OCI-LY7 (cell line): ENCODE data around the gene GPR78. TPM values are rescaled to one million over a fixed set of nuclear protein-coding genes. Genes with fewer than 3 reads are reported as not detected.

Source experiments
- BruUV-seq: library from RNA; stranded (reverse); fragments of 400-500 nt; replicated peaks from 2 replicates; lab custom pipeline; 2021; lab: Mats Ljungman, UMichigan
- CTCF ChIA-PET: fragments of 300-600 bp; sonication (Branson Sonifier 250); formaldehyde crosslinking; loops from one replicate; lab custom pipeline; 2022; ENCODE audit warnings: antibody characterized with exemption; ENCODE audit not compliant: unreplicated experiment; lab: Charles Lee
- POLR2A ChIA-PET: fragments of 300-600 bp; sonication (Branson Sonifier 250); formaldehyde crosslinking; loops from one replicate; lab custom pipeline; 2022; ENCODE audit warnings: antibody characterized with exemption; lab: Charles Lee
- DNase-seq: peaks from one replicate; pipeline ENCODE4 v3.0.0-alpha.2; 2015; ENCODE audit warnings: low spot score
- H2AFZ ChIP-seq: fragments of 200-600 bp; sonication (generic), shearing (Covaris generic); 2 replicates; pipeline ENCODE4 v1.6.1; 2014; ENCODE audit warnings: mild to moderate bottlenecking, antibody characterized with exemption, low read length, moderate library complexity
- H3K27ac ChIP-seq: fragments of 200-600 bp; sonication (generic); 2 replicates; pipeline ENCODE4 v1.5.1; 2014; ENCODE audit warnings: mixed run types, low read depth, mild to moderate bottlenecking, moderate library complexity, low read length, inconsistent platforms; ENCODE audit not compliant: poor library complexity, severe bottlenecking
- H3K36me3 ChIP-seq: fragments of 200-600 bp; sonication (generic); 2 replicates; pipeline ENCODE4 v1.6.1; 2014; ENCODE audit warnings: mild to moderate bottlenecking, antibody characterized with exemption, low read length, moderate library complexity, mixed read lengths; ENCODE audit not compliant: insufficient read depth
- H3K4me1 ChIP-seq: fragments of 200-600 bp; sonication (generic); 2 replicates; pipeline ENCODE4 v1.5.1; 2014; ENCODE audit warnings: mild to moderate bottlenecking, low read length; ENCODE audit not compliant: insufficient read depth, poor library complexity, severe bottlenecking
- H3K4me2 ChIP-seq: fragments of 200-600 bp; sonication (generic); 2 replicates; pipeline ENCODE4 v1.6.1; 2014; ENCODE audit warnings: mild to moderate bottlenecking, low read length
- H3K4me3 ChIP-seq: fragments of 200-600 bp; sonication (generic); 2 replicates; pipeline ENCODE4 v1.5.1; 2014; ENCODE audit warnings: mild to moderate bottlenecking, low read depth, low read length; ENCODE audit not compliant: poor library complexity, severe bottlenecking
- H3K79me2 ChIP-seq: fragments of 200-600 bp; sonication (generic); 2 replicates; pipeline ENCODE4 v1.6.1; 2016; ENCODE audit warnings: low read depth, mild to moderate bottlenecking, low read length, moderate library complexity, mixed read lengths; ENCODE audit not compliant: insufficient read depth
- H3K9me2 ChIP-seq: fragments of 200-600 bp; sonication (generic); 2 replicates; pipeline ENCODE4 v1.6.1; 2016; ENCODE audit warnings: mild to moderate bottlenecking, low read length, mixed read lengths; ENCODE audit not compliant: insufficient read depth
- H3K9me3 ChIP-seq: fragments of 200-600 bp; sonication (generic); 2 replicates; pipeline ENCODE4 v1.6.1; 2014; ENCODE audit warnings: mild to moderate bottlenecking, mixed run types, low read length, mixed read lengths
- H4K20me1 ChIP-seq: fragments of 200-600 bp; sonication (generic); 2 replicates; pipeline ENCODE4 v1.6.1; 2014; ENCODE audit warnings: mild to moderate bottlenecking, antibody characterized with exemption, low read length, moderate library complexity, mixed read lengths; ENCODE audit not compliant: insufficient read depth
- EZH2phosphoT487 ChIP-seq: fragments of 200-600 bp; sonication (generic); IDR thresholded peaks from 2 replicates; pipeline ENCODE4 v1.6.1; 2018; ENCODE audit warnings: low read depth, borderline replicate concordance, mild to moderate bottlenecking, mixed run types, antibody characterized with exemption, low read length, moderate library complexity, mixed read lengths
- intact Hi-C: fragments of 100-400 bp; cut with micrococcal nuclease; formaldehyde crosslinking; loops from one replicate; pipeline ENCODE4 v1.10.0; 2022; ENCODE audit not compliant: unreplicated experiment
- total RNA-seq, 2 experiments: library from RNA; depleted of rRNA in 1 of 2; stranded (reverse); fragments of >200 nt in 1 of 2; shearing (Covaris generic) in 1 of 2; gene quantifications; 2 replicates each; pipeline ENCODE4 v1.2.3, GENCODE V29; 2014 to 2022
- TF ChIP-seq, protein P1 (sequence below): fragments of 200-600 bp; sonication (generic); conservative IDR thresholded peaks from 2 replicates; pipeline ENCODE4 v1.5.1; 2014; ENCODE audit warnings: mild to moderate bottlenecking, antibody characterized with exemption, low read length, moderate library complexity, mixed read lengths

The GPR78 gene
- total RNA-seq, 2 experiments from 2014 or later: not detected

DNA sequence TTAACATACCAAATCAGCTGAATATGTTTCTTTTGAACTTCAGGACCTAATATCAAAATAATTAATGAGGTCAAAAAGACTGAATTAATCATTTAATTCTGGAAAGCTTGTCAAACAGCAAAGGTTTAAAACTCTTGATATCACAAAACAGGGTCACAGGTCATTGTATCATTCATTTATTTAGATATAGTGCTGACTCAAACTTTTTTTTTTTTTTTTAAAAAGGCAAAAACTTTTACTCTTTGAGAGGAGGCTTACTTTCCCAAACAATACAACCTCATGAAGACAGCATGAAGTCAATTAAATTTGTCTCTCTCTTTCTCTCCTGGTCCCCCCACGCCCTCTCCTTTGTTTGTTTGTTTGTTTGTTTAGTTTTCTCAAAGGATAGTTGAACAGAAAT, 15.6 kb upstream of the GPR78 start:
- H3K36me3 ChIP-seq: no peaks in the 10 kb centered on the region
- no peak overlapping the region for H3K27ac ChIP-seq
- H3K9me3 ChIP-seq: no peaks in the 10 kb centered on the region
- no peak for TF ChIP-seq EZH2phosphoT487
- TF ChIP-seq, protein P1, sequence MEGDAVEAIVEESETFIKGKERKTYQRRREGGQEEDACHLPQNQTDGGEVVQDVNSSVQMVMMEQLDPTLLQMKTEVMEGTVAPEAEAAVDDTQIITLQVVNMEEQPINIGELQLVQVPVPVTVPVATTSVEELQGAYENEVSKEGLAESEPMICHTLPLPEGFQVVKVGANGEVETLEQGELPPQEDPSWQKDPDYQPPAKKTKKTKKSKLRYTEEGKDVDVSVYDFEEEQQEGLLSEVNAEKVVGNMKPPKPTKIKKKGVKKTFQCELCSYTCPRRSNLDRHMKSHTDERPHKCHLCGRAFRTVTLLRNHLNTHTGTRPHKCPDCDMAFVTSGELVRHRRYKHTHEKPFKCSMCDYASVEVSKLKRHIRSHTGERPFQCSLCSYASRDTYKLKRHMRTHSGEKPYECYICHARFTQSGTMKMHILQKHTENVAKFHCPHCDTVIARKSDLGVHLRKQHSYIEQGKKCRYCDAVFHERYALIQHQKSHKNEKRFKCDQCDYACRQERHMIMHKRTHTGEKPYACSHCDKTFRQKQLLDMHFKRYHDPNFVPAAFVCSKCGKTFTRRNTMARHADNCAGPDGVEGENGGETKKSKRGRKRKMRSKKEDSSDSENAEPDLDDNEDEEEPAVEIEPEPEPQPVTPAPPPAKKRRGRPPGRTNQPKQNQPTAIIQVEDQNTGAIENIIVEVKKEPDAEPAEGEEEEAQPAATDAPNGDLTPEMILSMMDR: no peak
- POLR2A ChIA-PET: interaction anchor here (0.8 kb wide), 1 partner anchor 250 kb away, joined by 3 read pairs; no protein-coding TSS in a partner anchor
- CTCF ChIA-PET: no interaction called here
- DNase-seq: no peak
- H3K9me2 ChIP-seq: no peaks in the 10 kb centered on the region
- no peaks in the 10 kb centered on the region for H4K20me1 ChIP-seq
- H3K79me2 ChIP-seq: no peaks in the 10 kb centered on the region
- intact Hi-C loops: no loop called here
- BruUV-seq: no TSS peak
- H2AFZ ChIP-seq: no peak overlapping the region
- no peak overlapping the region for H3K4me2 ChIP-seq
- H3K4me1 ChIP-seq: no peaks in the 10 kb centered on the region
- no peak overlapping the region for H3K4me3 ChIP-seq

- BruUV-seq: no TSS peak
- no peaks in the 10 kb centered on the region for H3K79me2 ChIP-seq
- ChIA-PET CTCF (no interaction called here), POLR2A (no interaction called here)
- H3K4me3 ChIP-seq: no peak overlapping the region
- no peak overlapping the region for H2AFZ ChIP-seq
- no peak for DNase-seq
- H3K4me2 ChIP-seq: no peak overlapping the region
- H3K27ac ChIP-seq: no peak overlapping the region
- TF ChIP-seq, protein P1: no peak
- TF ChIP-seq EZH2phosphoT487: no peak
- H3K4me1 ChIP-seq: no peaks in the 10 kb centered on the region
- no peaks in the 10 kb centered on the region for H4K20me1 ChIP-seq
- intact Hi-C loops: no loop called here
- no peaks in the 10 kb centered on the region for H3K9me2 ChIP-seq
- no peaks in the 10 kb centered on the region for H3K9me3 ChIP-seq
- H3K36me3 ChIP-seq: no peaks in the 10 kb centered on the region
These were observed 12.0 kb upstream of the GPR78 start for GRCh38 chr4:8568068-8568668.

DNA sequence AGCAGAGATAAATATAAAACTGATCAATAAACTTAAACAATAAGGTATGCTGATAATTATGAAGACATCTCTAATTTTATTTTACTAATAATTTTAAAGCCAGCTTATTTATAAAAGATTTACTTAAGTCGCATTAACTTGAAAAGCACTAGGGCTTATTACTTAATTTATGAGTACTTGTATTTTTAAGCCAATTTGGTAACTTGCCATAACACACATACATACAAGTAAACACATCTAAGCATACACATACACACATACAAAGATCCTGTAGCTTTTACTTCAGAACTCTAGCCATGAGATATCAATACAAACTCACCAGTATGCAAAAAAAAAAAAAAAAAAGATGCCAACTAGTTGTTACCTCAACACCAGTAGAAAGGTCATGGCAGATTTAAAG, 10.0 kb upstream of the GPR78 start:
- Histone ChIP-seq H4K20me1 (no peaks in the 10 kb centered on the region), H3K9me3 (no peaks in the 10 kb centered on the region), H3K4me1 (no peaks in the 10 kb centered on the region), H3K9me2 (no peaks in the 10 kb centered on the region), H3K79me2 (no peaks in the 10 kb centered on the region), H2AFZ (no peak overlapping the region), H3K27ac (no peak overlapping the region), H3K4me2 (no peak overlapping the region), H3K4me3 (no peak overlapping the region), H3K36me3 (no peaks in the 10 kb centered on the region)
- POLR2A ChIA-PET: interaction anchor here (0.6 to 1.0 kb wide), 2 partner anchors 12 to 1389 kb away, joined by 3 read pairs; no protein-coding TSS in a partner anchor
- no TSS peak for BruUV-seq
- CTCF ChIA-PET: no interaction called here
- TF ChIP-seq, protein P1: no peak
- TF ChIP-seq EZH2phosphoT487: no peak
- intact Hi-C loops: no loop called here
- DNase-seq: no peak
